Measurements from ENCODE around the gene HSPA1L.

Gene HSPA1L

DNA sequence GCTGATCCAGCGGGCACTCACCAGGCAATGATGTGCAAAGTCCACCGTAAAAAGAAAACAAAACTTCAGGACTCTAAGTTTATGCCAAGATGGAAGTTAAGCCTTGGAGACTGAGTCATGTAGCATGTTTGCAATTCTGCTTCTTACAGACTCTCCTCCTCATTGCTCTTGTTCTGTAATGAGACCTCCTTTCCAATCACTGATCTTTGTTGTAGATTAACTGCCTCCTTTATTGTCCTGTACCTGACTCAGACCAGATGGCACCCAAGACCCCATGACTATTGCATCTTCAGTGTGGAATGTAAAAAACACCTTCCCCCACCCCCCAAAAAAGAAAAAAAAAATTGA, 36.4 kb upstream of the HSPA1L start:
- Histone ChIP-seq H3K9ac (ENCODE audit: low read depth, low read length, poor library complexity, severe bottlenecking) (no peak overlapping the region), H3K4me1 (ENCODE audit: insufficient read depth, low read length, poor library complexity, severe bottlenecking) (no peaks in the 10 kb centered on the region), H3K27me3 (ENCODE audit: insufficient read depth, low read length, poor library complexity, severe bottlenecking) (no peaks in the 10 kb centered on the region), H3K36me3 (ENCODE audit: insufficient read depth, low read length) (no peaks in the 10 kb centered on the region), H2AFZ (ENCODE audit: low read length) (no peak overlapping the region), H4K20me1 (ENCODE audit: insufficient read depth, low read length, poor library complexity, severe bottlenecking) (no peaks in the 10 kb centered on the region), H3F3A (ENCODE audit: low read depth) (no peaks in the 10 kb centered on the region), H3K4me3 (ENCODE audit: low read length, poor library complexity, severe bottlenecking) (no peak overlapping the region), H3K79me2 (ENCODE audit: insufficient read depth, low read length) (no peaks in the 10 kb centered on the region), H3K9me2 (replicated peaks; ENCODE audit: low read depth, low read length) (no peaks in the 10 kb centered on the region), H3K9me3 (ENCODE audit: insufficient read depth, low read depth, low read length) (no peaks in the 10 kb centered on the region), H3K4me2 (ENCODE audit: low read depth, low read length, poor library complexity, severe bottlenecking) (no peak overlapping the region)
- no peak for TF ChIP-seq EZH2phosphoT487 (IDR thresholded peaks at IDR 0.05; ENCODE audit: borderline replicate concordance)
- TF ChIP-seq, protein P1, sequence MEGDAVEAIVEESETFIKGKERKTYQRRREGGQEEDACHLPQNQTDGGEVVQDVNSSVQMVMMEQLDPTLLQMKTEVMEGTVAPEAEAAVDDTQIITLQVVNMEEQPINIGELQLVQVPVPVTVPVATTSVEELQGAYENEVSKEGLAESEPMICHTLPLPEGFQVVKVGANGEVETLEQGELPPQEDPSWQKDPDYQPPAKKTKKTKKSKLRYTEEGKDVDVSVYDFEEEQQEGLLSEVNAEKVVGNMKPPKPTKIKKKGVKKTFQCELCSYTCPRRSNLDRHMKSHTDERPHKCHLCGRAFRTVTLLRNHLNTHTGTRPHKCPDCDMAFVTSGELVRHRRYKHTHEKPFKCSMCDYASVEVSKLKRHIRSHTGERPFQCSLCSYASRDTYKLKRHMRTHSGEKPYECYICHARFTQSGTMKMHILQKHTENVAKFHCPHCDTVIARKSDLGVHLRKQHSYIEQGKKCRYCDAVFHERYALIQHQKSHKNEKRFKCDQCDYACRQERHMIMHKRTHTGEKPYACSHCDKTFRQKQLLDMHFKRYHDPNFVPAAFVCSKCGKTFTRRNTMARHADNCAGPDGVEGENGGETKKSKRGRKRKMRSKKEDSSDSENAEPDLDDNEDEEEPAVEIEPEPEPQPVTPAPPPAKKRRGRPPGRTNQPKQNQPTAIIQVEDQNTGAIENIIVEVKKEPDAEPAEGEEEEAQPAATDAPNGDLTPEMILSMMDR (conservative IDR thresholded peaks at IDR 0.05; ENCODE audit: low read length) = no peak

DNA sequence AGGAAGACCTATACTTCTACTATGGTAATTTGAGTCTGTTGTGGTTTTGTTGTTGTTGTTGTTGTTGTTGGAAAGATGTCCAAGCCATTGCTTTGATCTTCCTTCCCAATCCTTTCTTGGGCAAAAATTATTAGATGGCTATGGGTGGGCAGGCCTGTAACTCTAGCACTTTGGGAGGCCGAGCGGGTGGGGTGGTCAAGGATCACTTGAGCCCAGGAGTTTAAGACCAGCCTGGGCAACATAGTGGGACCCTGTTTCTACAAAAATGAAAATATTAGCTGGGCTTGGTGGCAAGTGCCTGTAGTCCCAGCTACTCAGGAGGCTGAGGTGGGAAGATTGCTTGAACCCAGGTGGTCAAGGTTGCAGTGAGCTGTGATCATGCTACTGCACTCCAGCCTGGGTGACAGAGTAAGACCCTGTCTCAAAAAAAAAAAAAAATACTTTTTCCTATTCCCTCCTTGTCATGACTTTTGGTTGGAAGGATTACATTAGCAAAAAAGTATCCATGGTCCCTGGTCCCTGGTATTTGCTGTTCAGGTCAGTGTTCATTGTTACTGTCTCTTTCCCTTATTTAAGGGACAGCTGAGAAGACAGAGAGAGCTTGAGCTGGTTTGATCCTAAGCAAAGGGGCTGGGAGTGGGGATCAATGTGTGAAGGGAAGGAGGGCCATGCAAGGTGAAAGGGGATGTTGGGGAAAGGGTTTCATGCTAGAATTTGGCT, 35.8 kb upstream of the HSPA1L start:
- Histone ChIP-seq H3F3A (ENCODE audit: low read depth) (no peaks in the 10 kb centered on the region), H3K36me3 (ENCODE audit: insufficient read depth, low read length) (no peaks in the 10 kb centered on the region), H3K4me1 (ENCODE audit: insufficient read depth, low read length, poor library complexity, severe bottlenecking) (no peaks in the 10 kb centered on the region), H3K4me3 (ENCODE audit: low read length, poor library complexity, severe bottlenecking) (no peak overlapping the region), H3K4me2 (ENCODE audit: low read depth, low read length, poor library complexity, severe bottlenecking) (no peak overlapping the region), H2AFZ (ENCODE audit: low read length) (no peak overlapping the region), H3K9me3 (ENCODE audit: insufficient read depth, low read depth, low read length) (no peaks in the 10 kb centered on the region), H3K9ac (ENCODE audit: low read depth, low read length, poor library complexity, severe bottlenecking) (no peak overlapping the region), H3K9me2 (replicated peaks; ENCODE audit: low read depth, low read length) (no peaks in the 10 kb centered on the region), H4K20me1 (ENCODE audit: insufficient read depth, low read length, poor library complexity, severe bottlenecking) (no peaks in the 10 kb centered on the region), H3K27me3 (ENCODE audit: insufficient read depth, low read length, poor library complexity, severe bottlenecking) (no peaks in the 10 kb centered on the region), H3K79me2 (ENCODE audit: insufficient read depth, low read length) (no peaks in the 10 kb centered on the region)
- TF ChIP-seq, protein P1 (conservative IDR thresholded peaks at IDR 0.05; ENCODE audit: low read length) = no peak
- no peak for TF ChIP-seq EZH2phosphoT487 (IDR thresholded peaks at IDR 0.05; ENCODE audit: borderline replicate concordance)

DNA sequence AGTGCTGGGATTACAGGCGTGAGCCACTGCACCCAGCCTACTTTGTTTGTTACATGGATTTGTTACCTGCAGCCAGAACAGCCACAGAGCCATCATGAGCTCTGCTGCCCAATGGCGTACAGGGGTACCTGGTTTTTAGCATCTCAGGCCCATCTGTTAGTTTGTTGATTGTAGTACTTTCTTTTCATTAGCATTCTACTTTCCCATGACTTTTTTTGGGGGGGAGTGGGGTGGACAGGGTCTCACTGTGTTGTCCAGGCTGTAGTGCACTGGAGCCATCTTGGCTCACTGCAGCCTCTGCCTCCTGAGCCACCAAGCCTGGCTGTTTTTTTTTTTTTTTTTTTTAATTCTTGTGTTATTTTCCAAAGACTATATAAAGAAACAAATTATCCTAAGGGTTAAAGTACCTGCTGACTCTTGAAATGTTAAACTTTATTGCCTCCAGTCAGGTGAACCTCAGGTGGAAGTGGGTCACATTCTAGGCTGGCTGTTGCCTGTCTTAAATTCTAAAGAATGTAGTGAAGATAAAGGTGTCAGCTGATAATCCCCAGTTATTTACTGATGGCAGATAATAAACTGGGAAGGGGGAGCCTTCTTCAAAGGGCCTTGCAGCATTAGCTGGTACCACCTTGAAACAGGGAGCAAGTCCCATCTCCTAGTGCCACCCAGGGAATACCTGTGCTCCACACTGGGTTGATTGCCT, 32.3 kb upstream of the HSPA1L start:
- no peak overlapping the region for H2AFZ ChIP-seq (ENCODE audit: low read length)
- H3K4me2 ChIP-seq (ENCODE audit: low read depth, low read length, poor library complexity, severe bottlenecking) = no peak overlapping the region
- no peaks in the 10 kb centered on the region for H4K20me1 ChIP-seq (ENCODE audit: insufficient read depth, low read length, poor library complexity, severe bottlenecking)
- no peaks in the 10 kb centered on the region for H3K4me1 ChIP-seq (ENCODE audit: insufficient read depth, low read length, poor library complexity, severe bottlenecking)
- H3K36me3 ChIP-seq (ENCODE audit: insufficient read depth, low read length) = no peaks in the 10 kb centered on the region
- H3K9me3 ChIP-seq (ENCODE audit: insufficient read depth, low read depth, low read length) = no peaks in the 10 kb centered on the region
- no peaks in the 10 kb centered on the region for H3K9me2 ChIP-seq (replicated peaks; ENCODE audit: low read depth, low read length)
- TF ChIP-seq EZH2phosphoT487 (IDR thresholded peaks at IDR 0.05; ENCODE audit: borderline replicate concordance) = no peak
- TF ChIP-seq, protein P1 (conservative IDR thresholded peaks at IDR 0.05; ENCODE audit: low read length) = no peak
- H3K4me3 ChIP-seq (ENCODE audit: low read length, poor library complexity, severe bottlenecking) = no peak overlapping the region
- no peaks in the 10 kb centered on the region for H3K79me2 ChIP-seq (ENCODE audit: insufficient read depth, low read length)
- H3K9ac ChIP-seq (ENCODE audit: low read depth, low read length, poor library complexity, severe bottlenecking) = no peak overlapping the region
- no peaks in the 10 kb centered on the region for H3K27me3 ChIP-seq (ENCODE audit: insufficient read depth, low read length, poor library complexity, severe bottlenecking)
- 0 out of 2 replicates have a peak, but pooled peaks cover 2% of the 10 kb centered on the region for H3F3A ChIP-seq (ENCODE audit: low read depth)
